ENCODE results near the gene EIF3A.

GRCh38 chr10:119055472-119055871 is 25.1 kb downstream of the EIF3A start:
- no peak for TF ChIP-seq CTCF (conservative IDR thresholded peaks at IDR 0.05 in 1 of 2, IDR thresholded peaks at IDR 0.05 in 1 of 2; ENCODE audit: extremely low read depth in 1 of 2, insufficient read depth in 1 of 2, low read depth in 1 of 2, low read length in 2 of 2)
- TF ChIP-seq EZH2 (IDR thresholded peaks at IDR 0.05; ENCODE audit: borderline replicate concordance, low read length): no peak

Data from mammary epithelial cell (primary cell).